HL-60 (cell line): ENCODE results near the gene ABCA6.

Experiments
- CTCF ChIP-seq: IDR thresholded peaks from one replicate; pipeline ENCODE4 v1.5.1; 2011; ENCODE audit warnings: low read length, control low read depth, inconsistent platforms; ENCODE audit not compliant: insufficient read depth
- TF ChIP-seq, protein P1 (sequence below): IDR thresholded peaks from 2 replicates; pipeline ENCODE4 v1.6.1; 2012; ENCODE audit warnings: low read depth; ENCODE audit not compliant: insufficient replicate concordance

GRCh38 chr17:69065113-69065512 lies 76.6 kb downstream of the ABCA6 start:
- TF ChIP-seq CTCF: no peak
- TF ChIP-seq, protein P1, sequence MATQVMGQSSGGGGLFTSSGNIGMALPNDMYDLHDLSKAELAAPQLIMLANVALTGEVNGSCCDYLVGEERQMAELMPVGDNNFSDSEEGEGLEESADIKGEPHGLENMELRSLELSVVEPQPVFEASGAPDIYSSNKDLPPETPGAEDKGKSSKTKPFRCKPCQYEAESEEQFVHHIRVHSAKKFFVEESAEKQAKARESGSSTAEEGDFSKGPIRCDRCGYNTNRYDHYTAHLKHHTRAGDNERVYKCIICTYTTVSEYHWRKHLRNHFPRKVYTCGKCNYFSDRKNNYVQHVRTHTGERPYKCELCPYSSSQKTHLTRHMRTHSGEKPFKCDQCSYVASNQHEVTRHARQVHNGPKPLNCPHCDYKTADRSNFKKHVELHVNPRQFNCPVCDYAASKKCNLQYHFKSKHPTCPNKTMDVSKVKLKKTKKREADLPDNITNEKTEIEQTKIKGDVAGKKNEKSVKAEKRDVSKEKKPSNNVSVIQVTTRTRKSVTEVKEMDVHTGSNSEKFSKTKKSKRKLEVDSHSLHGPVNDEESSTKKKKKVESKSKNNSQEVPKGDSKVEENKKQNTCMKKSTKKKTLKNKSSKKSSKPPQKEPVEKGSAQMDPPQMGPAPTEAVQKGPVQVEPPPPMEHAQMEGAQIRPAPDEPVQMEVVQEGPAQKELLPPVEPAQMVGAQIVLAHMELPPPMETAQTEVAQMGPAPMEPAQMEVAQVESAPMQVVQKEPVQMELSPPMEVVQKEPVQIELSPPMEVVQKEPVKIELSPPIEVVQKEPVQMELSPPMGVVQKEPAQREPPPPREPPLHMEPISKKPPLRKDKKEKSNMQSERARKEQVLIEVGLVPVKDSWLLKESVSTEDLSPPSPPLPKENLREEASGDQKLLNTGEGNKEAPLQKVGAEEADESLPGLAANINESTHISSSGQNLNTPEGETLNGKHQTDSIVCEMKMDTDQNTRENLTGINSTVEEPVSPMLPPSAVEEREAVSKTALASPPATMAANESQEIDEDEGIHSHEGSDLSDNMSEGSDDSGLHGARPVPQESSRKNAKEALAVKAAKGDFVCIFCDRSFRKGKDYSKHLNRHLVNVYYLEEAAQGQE: no peak
